Astrocyte (in vitro differentiated cells and primary cell): Measurements from ENCODE around the gene C1GALT1. TPM values are rescaled to one million over a fixed set of nuclear protein-coding genes. Genes with fewer than 3 reads are reported as not detected.
"Not testable (repeated sequence)": the region's sequence is repeated elsewhere in the genome, so short reads cannot be mapped to it uniquely, and the experiment has no call there.

Experiments
- DNase-seq: peaks from one replicate; pipeline ENCODE4 v3.0.0-alpha.2; 2010; ENCODE audit warnings: low read depth
- FAIRE-seq: peaks from 2 replicates; lab custom pipeline; 2011; peaks lifted over from hg19 to GRCh38; lab: Jason Lieb, UNC
- H2AFZ ChIP-seq: 2 replicates; pipeline ENCODE4 v1.6.0; 2012; ENCODE audit warnings: low read depth, low read length, inconsistent platforms
- H3K27ac ChIP-seq: 2 replicates; pipeline ENCODE4 v1.5.1; 2011; ENCODE audit warnings: low read depth, low read length, inconsistent platforms
- H3K27me3 ChIP-seq: 2 replicates; pipeline ENCODE4 v1.6.0; 2011; ENCODE audit warnings: low read length, inconsistent platforms; ENCODE audit not compliant: insufficient read depth
- H3K36me3 ChIP-seq: 2 replicates; pipeline ENCODE4 v1.5.1; 2011; ENCODE audit warnings: low read length, inconsistent platforms; ENCODE audit not compliant: insufficient read depth
- H3K4me1 ChIP-seq: 2 replicates; pipeline ENCODE4 v1.5.1; 2011; ENCODE audit warnings: low read length, inconsistent platforms; ENCODE audit not compliant: insufficient read depth
- H3K4me2 ChIP-seq: 2 replicates; pipeline ENCODE4 v1.6.0; 2012; ENCODE audit warnings: low read length, inconsistent platforms
- H3K4me3 ChIP-seq: 2 replicates; pipeline ENCODE4 v1.5.1; 2011; ENCODE audit warnings: low read depth, mild to moderate bottlenecking, low read length, inconsistent platforms; ENCODE audit not compliant: insufficient read depth
- H3K79me2 ChIP-seq: 2 replicates; pipeline ENCODE4 v1.6.0; 2012; ENCODE audit warnings: mild to moderate bottlenecking, low read length, inconsistent platforms; ENCODE audit not compliant: insufficient read depth
- H3K9ac ChIP-seq: 2 replicates; pipeline ENCODE4 v1.6.0; 2012; ENCODE audit warnings: mild to moderate bottlenecking, low read length, inconsistent platforms
- H3K9me3 ChIP-seq: 2 replicates; pipeline ENCODE4 v1.5.1; 2012; ENCODE audit warnings: low read depth, mild to moderate bottlenecking, low read length, inconsistent platforms; ENCODE audit not compliant: insufficient read depth
- H4K20me1 ChIP-seq: 2 replicates; pipeline ENCODE4 v1.6.0; 2012; ENCODE audit warnings: low read length, inconsistent platforms; ENCODE audit not compliant: insufficient read depth
- H3K27ac Mint-ChIP-seq: one replicate; pipeline ENCODE4 v1.8.0; 2021; ENCODE audit warnings: mild to moderate bottlenecking, mixed read lengths; ENCODE audit not compliant: unreplicated experiment
- H3K27me3 Mint-ChIP-seq: one replicate; pipeline ENCODE4 v1.8.0; 2021; ENCODE audit warnings: low read depth, mixed read lengths; ENCODE audit not compliant: unreplicated experiment
- H3K36me3 Mint-ChIP-seq: one replicate; pipeline ENCODE4 v1.8.0; 2021; ENCODE audit warnings: low read depth, mixed read lengths; ENCODE audit not compliant: unreplicated experiment
- H3K4me1 Mint-ChIP-seq: one replicate; pipeline ENCODE4 v1.8.0; 2021; ENCODE audit warnings: low read depth, mixed read lengths; ENCODE audit not compliant: unreplicated experiment
- H3K4me3 Mint-ChIP-seq: one replicate; pipeline ENCODE4 v1.8.0; 2021; ENCODE audit warnings: mild to moderate bottlenecking, moderate library complexity, mixed read lengths; ENCODE audit not compliant: unreplicated experiment
- H3K9me3 Mint-ChIP-seq: one replicate; pipeline ENCODE4 v1.8.0; 2021; ENCODE audit warnings: mild to moderate bottlenecking, mixed read lengths; ENCODE audit not compliant: unreplicated experiment
- EZH2 ChIP-seq: IDR thresholded peaks from 2 replicates; pipeline ENCODE4 v1.6.1; 2012; ENCODE audit warnings: mild to moderate bottlenecking, low read length, inconsistent platforms; ENCODE audit not compliant: insufficient read depth
- total RNA-seq: library from RNA; stranded (reverse); gene quantifications from 2 replicates; pipeline ENCODE4 v1.2.1, GENCODE V29; 2021
- TF ChIP-seq, protein P1 (sequence below): IDR thresholded peaks from 2 replicates; pipeline ENCODE4 v1.5.1; 2011; ENCODE audit warnings: low read depth, mild to moderate bottlenecking, inconsistent platforms, low read length, moderate library complexity; ENCODE audit not compliant: insufficient read depth

C1GALT1 gene
- total RNA-seq, 1 donor from 2014 or later, result 40.0 TPM

DNA sequence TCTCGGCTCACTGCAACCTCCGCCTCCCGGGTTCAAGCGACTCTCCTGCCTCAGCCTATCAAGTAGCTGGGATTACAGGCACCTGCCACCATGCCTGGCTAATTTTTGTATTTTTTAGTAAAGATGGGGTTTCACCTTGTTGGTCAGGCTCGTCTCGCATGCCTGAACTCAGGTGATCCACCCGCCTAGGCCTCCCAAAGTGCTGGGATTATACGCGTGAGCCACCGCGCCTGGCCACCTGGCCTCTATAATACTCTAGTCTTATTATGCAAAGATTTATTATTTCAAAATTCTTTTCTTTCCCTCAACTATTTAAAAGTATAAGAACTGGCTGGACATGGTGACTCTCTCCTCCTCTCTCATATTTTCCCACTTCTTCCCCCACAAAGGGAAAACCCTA is 30.0 kb upstream of the C1GALT1 start:
- no peak overlapping the region for H3K4me3 ChIP-seq
- no peaks in the 10 kb centered on the region for H4K20me1 ChIP-seq
- no peak overlapping the region for H3K4me3 Mint-ChIP-seq
- peaks cover 8% of the 10 kb centered on the region for H3K4me1 ChIP-seq
- DNase-seq, result no peak
- H3K27ac Mint-ChIP-seq, result no peak overlapping the region
- no peaks in the 10 kb centered on the region for H3K36me3 Mint-ChIP-seq
- H3K27ac ChIP-seq, result no peak overlapping the region
- H3K9me3 Mint-ChIP-seq, result peaks cover 4% of the 10 kb centered on the region
- no peaks in the 10 kb centered on the region for H3K79me2 ChIP-seq
- peaks cover 11% of the 10 kb centered on the region for H3K4me1 Mint-ChIP-seq
- H3K4me2 ChIP-seq, result no peak overlapping the region
- FAIRE-seq, result no peak
- H3K9ac ChIP-seq, result no peak overlapping the region
- peaks cover 8% of the 10 kb centered on the region for H3K9me3 ChIP-seq
- H2AFZ ChIP-seq, result no peak overlapping the region
- no peaks in the 10 kb centered on the region for H3K27me3 ChIP-seq
- H3K36me3 ChIP-seq, result no peaks in the 10 kb centered on the region
- H3K27me3 Mint-ChIP-seq, result no peaks in the 10 kb centered on the region
- no peak for TF ChIP-seq EZH2
- TF ChIP-seq, protein P1, sequence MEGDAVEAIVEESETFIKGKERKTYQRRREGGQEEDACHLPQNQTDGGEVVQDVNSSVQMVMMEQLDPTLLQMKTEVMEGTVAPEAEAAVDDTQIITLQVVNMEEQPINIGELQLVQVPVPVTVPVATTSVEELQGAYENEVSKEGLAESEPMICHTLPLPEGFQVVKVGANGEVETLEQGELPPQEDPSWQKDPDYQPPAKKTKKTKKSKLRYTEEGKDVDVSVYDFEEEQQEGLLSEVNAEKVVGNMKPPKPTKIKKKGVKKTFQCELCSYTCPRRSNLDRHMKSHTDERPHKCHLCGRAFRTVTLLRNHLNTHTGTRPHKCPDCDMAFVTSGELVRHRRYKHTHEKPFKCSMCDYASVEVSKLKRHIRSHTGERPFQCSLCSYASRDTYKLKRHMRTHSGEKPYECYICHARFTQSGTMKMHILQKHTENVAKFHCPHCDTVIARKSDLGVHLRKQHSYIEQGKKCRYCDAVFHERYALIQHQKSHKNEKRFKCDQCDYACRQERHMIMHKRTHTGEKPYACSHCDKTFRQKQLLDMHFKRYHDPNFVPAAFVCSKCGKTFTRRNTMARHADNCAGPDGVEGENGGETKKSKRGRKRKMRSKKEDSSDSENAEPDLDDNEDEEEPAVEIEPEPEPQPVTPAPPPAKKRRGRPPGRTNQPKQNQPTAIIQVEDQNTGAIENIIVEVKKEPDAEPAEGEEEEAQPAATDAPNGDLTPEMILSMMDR, result no peak

DNA sequence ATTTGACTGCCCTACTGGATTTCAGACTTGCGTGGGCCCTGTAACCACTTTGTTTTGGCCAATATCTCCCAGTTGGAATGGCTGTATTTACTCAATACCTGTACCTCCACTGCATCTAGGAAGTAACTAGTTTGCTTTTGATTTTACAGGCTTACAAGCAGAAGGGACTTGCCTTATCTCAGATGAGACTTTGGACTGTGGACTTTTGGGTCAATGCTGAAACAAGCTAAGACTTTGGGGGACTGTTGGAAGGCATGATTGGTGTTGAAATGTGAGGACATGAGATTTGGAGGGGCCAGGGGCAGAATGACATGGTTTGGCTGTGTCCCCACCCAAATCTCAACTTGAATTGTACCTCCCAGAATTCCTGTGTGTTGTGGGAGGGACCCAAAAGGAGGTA is 28.0 kb upstream of the C1GALT1 start:
- H3K36me3 Mint-ChIP-seq, H3K9me3 Mint-ChIP-seq, DNase-seq, H3K79me2 ChIP-seq, H3K27me3 Mint-ChIP-seq, H4K20me1 ChIP-seq, H3K4me2 ChIP-seq, H3K4me3 ChIP-seq, H3K27me3 ChIP-seq, H3K27ac ChIP-seq, H3K9ac ChIP-seq, FAIRE-seq, H3K36me3 ChIP-seq, H3K27ac Mint-ChIP-seq, H3K4me3 Mint-ChIP-seq, H2AFZ ChIP-seq, H3K9me3 ChIP-seq: not testable (repeated sequence)
- H3K4me1 Mint-ChIP-seq, result peaks cover 21% of the 10 kb centered on the region
- peaks cover 18% of the 10 kb centered on the region for H3K4me1 ChIP-seq

DNA sequence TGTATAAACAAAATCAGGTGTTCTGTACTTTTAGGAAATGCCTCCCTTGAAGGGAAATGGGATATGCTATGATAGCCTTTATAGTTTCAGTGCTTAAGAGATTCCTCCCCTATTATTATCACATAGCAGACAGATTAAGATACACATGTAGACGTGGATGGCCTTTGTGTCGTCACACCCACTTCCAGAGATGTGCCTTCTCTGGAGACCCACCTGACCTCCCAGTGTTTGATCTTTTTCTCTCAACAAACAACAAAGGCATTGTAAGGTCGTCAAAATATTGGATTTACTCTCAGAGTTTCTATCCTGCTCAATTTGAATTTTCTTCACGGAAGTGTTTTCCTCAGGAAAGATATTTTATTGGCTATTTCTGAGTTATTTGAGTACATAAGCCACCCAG is 25.7 kb upstream of the C1GALT1 start:
- Mint-ChIP-seq H3K27ac (no peak overlapping the region), H3K4me3 (no peak overlapping the region), H3K9me3 (peaks cover 4% of the 10 kb centered on the region), H3K36me3 (no peaks in the 10 kb centered on the region), H3K4me1 (peaks cover 21% of the 10 kb centered on the region), H3K27me3 (peaks cover 3% of the 10 kb centered on the region)
- Histone ChIP-seq H3K9ac (no peak overlapping the region), H3K9me3 (peaks cover 8% of the 10 kb centered on the region), H3K79me2 (no peaks in the 10 kb centered on the region), H3K4me1 (peaks cover 18% of the 10 kb centered on the region), H4K20me1 (no peaks in the 10 kb centered on the region), H3K4me2 (peak overlapping the region; percentile 82), H3K27me3 (no peaks in the 10 kb centered on the region), H3K27ac (no peak overlapping the region), H3K36me3 (no peaks in the 10 kb centered on the region), H3K4me3 (no peak overlapping the region), H2AFZ (no peak overlapping the region)
- TF ChIP-seq, protein P1, result no peak
- TF ChIP-seq EZH2, result no peak
- DNase-seq (no peak), FAIRE-seq (no peak)
